ENCODE measurements around the gene RYR3. TPM values are rescaled to one million over a fixed set of nuclear protein-coding genes. Genes with fewer than 3 reads are reported as not detected.

Gene RYR3
- total RNA-seq, 1 donor from 2014 or later, result 0.75 TPM

GRCh38 chr15:33908406-33908805, 597.6 kb downstream of the RYR3 start:
- H3K4me3 ChIP-seq (ENCODE audit: low read depth, low read length), result no peak overlapping the region
- no peak for TF ChIP-seq CTCF (conservative IDR thresholded peaks at IDR 0.05; ENCODE audit: low read depth, low read length)
- no peak for DNase-seq (ENCODE audit: low read depth)

DNA sequence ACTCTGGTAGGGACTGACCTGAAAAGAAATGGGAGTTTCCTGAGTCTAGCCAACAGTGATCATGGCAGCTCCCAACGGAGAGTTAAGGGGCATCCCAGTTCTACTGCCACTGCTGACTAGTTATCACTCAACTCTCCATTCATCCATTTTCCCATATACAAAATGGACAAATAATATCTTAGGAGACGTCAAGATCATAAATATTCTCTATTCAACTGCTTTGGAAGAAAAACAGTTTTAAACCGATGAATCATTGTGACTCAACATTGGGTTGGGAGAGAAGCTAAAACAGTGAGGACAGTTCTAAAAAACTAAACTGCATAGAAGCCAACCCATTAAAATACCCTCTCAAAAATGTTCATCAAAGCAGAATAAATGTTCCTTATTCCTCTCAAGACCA, 600.0 kb downstream of the RYR3 start:
- no peak for TF ChIP-seq CTCF (conservative IDR thresholded peaks at IDR 0.05; ENCODE audit: low read depth, low read length)
- H3K4me3 ChIP-seq (ENCODE audit: low read depth, low read length), result no peak overlapping the region
- no peak for DNase-seq (ENCODE audit: low read depth)

DNA sequence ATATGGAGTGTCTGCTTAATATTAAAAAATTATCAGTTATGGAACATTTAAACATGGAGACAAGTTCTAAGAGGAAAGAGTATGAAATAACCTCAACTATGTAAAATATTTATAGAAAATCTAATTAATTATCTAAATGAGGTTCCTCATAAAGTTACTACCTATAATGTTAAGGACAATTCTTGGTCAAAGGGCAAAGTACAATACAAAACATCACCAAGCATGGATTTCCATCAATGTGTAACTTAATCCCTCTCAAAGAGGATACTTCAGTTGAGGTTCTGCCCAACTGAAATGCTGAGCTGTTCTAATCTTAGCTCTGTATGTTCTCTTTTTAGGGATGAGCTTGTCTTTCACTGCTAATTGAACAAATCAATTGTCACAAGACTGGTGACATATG, 601.6 kb downstream of the RYR3 start:
- no peak for DNase-seq (ENCODE audit: low read depth)
- no peak overlapping the region for H3K4me3 ChIP-seq (ENCODE audit: low read depth, low read length)
- TF ChIP-seq CTCF (conservative IDR thresholded peaks at IDR 0.05; ENCODE audit: low read depth, low read length), result no peak

DNA sequence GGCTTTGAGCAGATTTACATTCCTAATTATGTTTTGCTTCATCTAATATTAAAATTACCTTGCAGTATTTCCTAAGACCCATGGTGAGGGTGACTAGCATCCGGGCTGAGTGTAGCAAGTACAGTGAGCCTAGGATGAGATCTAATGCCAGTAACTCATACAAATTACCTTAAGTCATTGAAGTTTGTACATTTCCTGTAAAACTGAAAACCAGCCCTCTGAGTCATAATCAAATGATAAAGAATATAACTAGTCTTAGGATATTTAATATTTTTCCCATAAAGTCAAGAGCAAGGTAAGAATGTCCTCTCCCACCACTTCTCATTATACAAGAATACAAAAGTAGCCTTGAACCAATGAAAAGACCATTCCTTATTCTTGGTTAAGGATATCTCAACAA, 602.7 kb downstream of the RYR3 start:
- no peak for TF ChIP-seq CTCF (conservative IDR thresholded peaks at IDR 0.05; ENCODE audit: low read depth, low read length)
- H3K4me3 ChIP-seq (ENCODE audit: low read depth, low read length), result no peak overlapping the region
- DNase-seq (ENCODE audit: low read depth), result no peak

Other genes with a start within 250 kb of the RYR3 start
- 2.7 and 4.3 TPM in 2 replicates for gene FMN1, start 116.3 kb upstream of the RYR3 start, total RNA-seq

Measured in epithelial cell of proximal tubule (primary cell).